H1 (cell line): ENCODE results near the gene FBXO11. TPM values are rescaled to one million over a fixed set of nuclear protein-coding genes. Genes with fewer than 3 reads are reported as not detected.

ENCODE experiments used
- CTCF ChIA-PET: fragments of 300-600 bp; sonication (Branson Sonifier 250); formaldehyde crosslinking; loops from one replicate; lab custom pipeline; 2021; ENCODE audit not compliant: partially characterized antibody; lab: Charles Lee
- POLR2A ChIA-PET: fragments of 300-600 bp; sonication (Branson Sonifier 250); formaldehyde crosslinking; loops from one replicate; lab custom pipeline; 2021; ENCODE audit warnings: inconsistent platforms; ENCODE audit not compliant: partially characterized antibody; lab: Charles Lee
- DNase-seq, 2 experiments: peaks; one replicate each; pipeline versions ENCODE4 v3.0.0 to v3.0.0-alpha.2; 2010 to 2022; ENCODE audit warnings: low spot score in 2 of 2, low read depth in 1 of 2, mixed read lengths in 1 of 2
- FAIRE-seq: peaks from 2 replicates; lab custom pipeline; 2011; peaks lifted over from hg19 to GRCh38; lab: Jason Lieb, UNC
- H2AFZ ChIP-seq: 2 replicates; pipeline ENCODE4 v1.8.1; 2012; ENCODE audit warnings: low read length, inconsistent platforms
- H2AK5ac ChIP-seq: 2 replicates; pipeline ENCODE4 v1.6.1; 2013; ENCODE audit warnings: low read depth, low read length
- H2BK120ac ChIP-seq: replicated peaks from 2 replicates; pipeline ENCODE3; 2013; ENCODE audit warnings: low read depth, low read length, inconsistent platforms
- H2BK12ac ChIP-seq: 2 replicates; pipeline ENCODE4 v1.6.1; 2013; ENCODE audit warnings: low read depth, low read length
- H2BK15ac ChIP-seq: 2 replicates; pipeline ENCODE4 v1.6.1; 2013; ENCODE audit warnings: low read length
- H2BK20ac ChIP-seq: 2 replicates; pipeline ENCODE4 v1.6.1; 2013; ENCODE audit warnings: low read length
- H2BK5ac ChIP-seq: 2 replicates; pipeline ENCODE4 v1.6.1; 2013; ENCODE audit warnings: low read depth, low read length
- H3K14ac ChIP-seq: 2 replicates; pipeline ENCODE4 v1.6.1; 2013; ENCODE audit warnings: inconsistent platforms; ENCODE audit not compliant: insufficient read length
- H3K18ac ChIP-seq: 2 replicates; pipeline ENCODE4 v1.6.1; 2013; ENCODE audit warnings: low read length; ENCODE audit errors: extremely low read depth
- H3K23ac ChIP-seq: 2 replicates; pipeline ENCODE4 v1.6.1; 2013; ENCODE audit warnings: inconsistent platforms; ENCODE audit not compliant: insufficient read length
- H3K23me2 ChIP-seq: 2 replicates; pipeline ENCODE4 v1.6.1; 2013; ENCODE audit warnings: low read depth, low read length
- H3K27ac ChIP-seq: 2 replicates; pipeline ENCODE4 v1.6.1; 2011; ENCODE audit warnings: low read depth, low read length, inconsistent platforms
- H3K27me3 ChIP-seq, 4 experiments: replicated peaks in 1 of 4; 1 replicate in 1 of 4; 2 replicates in 3 of 4; pipeline versions ENCODE4 v1.6.1 to v1.8.1; 2011 to 2013; ENCODE audit warnings: low read length in 3 of 4, mild to moderate bottlenecking in 3 of 4, inconsistent platforms in 2 of 4, mixed read lengths in 2 of 4, moderate library complexity in 1 of 4; ENCODE audit not compliant: control insufficient read depth in 3 of 4, insufficient read depth in 3 of 4; ENCODE audit errors: extremely low read depth in 1 of 4
- H3K36me3 ChIP-seq, 4 experiments: 2 replicates each; pipeline versions ENCODE4 v1.6.1 to v1.8.1; 2011 to 2013; ENCODE audit warnings: mild to moderate bottlenecking in 4 of 4, low read length in 3 of 4, moderate library complexity in 2 of 4, control low read depth in 1 of 4, inconsistent platforms in 1 of 4; ENCODE audit not compliant: insufficient read depth in 4 of 4, control insufficient read depth in 2 of 4
- H3K4ac ChIP-seq: replicated peaks from 2 replicates; pipeline ENCODE3; 2013; ENCODE audit warnings: low read length, low read depth, mixed read lengths, inconsistent platforms; ENCODE audit not compliant: insufficient read length
- H3K4me1 ChIP-seq, 4 experiments: replicated peaks in 1 of 4; 1 replicate in 1 of 4; 2 replicates in 3 of 4; pipeline versions ENCODE4 v1.6.1 to v1.8.1; 2011 to 2013; ENCODE audit warnings: low read length in 3 of 4, inconsistent platforms in 2 of 4, mixed read lengths in 1 of 4; ENCODE audit not compliant: insufficient read depth in 4 of 4, control insufficient read depth in 3 of 4
- H3K4me2 ChIP-seq, 2 experiments: 2 replicates each; pipeline versions ENCODE4 v1.6.1 to v1.8.1; 2011 to 2013; ENCODE audit warnings: low read depth in 2 of 2, low read length in 2 of 2, control low read depth in 1 of 2, inconsistent platforms in 1 of 2, mild to moderate bottlenecking in 1 of 2; ENCODE audit not compliant: insufficient read depth in 1 of 2
- H3K4me3 ChIP-seq, 4 experiments: fragments of 200-600, 300-600 bp in 1 of 4; sonication (generic), shearing (Covaris generic), sonication (Bioruptor Twin) in 1 of 4; 2 replicates each; pipeline versions ENCODE4 v1.5.1 to v1.8.1; 2011 to 2016; ENCODE audit warnings: low read length in 4 of 4, low read depth in 3 of 4, control low read depth in 2 of 4, inconsistent platforms in 2 of 4, mild to moderate bottlenecking in 2 of 4, mixed read lengths in 1 of 4, moderate library complexity in 1 of 4; ENCODE audit not compliant: insufficient read depth in 2 of 4; ENCODE audit errors: extremely low read depth in 1 of 4
- H3K56ac ChIP-seq: replicated peaks from 2 replicates; pipeline ENCODE3; 2013; ENCODE audit warnings: low read depth, mild to moderate bottlenecking, mixed read lengths, low read length, inconsistent platforms; ENCODE audit not compliant: insufficient read length
- H3K79me1 ChIP-seq: 2 replicates; pipeline ENCODE4 v1.6.1; 2013; ENCODE audit warnings: low read depth, low read length, control low read depth
- H3K79me2 ChIP-seq, 2 experiments: 2 replicates each; pipeline versions ENCODE4 v1.6.1 to v1.8.1; 2012 to 2013; ENCODE audit warnings: low read length in 2 of 2, mild to moderate bottlenecking in 2 of 2, inconsistent platforms in 1 of 2; ENCODE audit not compliant: insufficient read depth in 2 of 2, control insufficient read depth in 1 of 2
- H3K9ac ChIP-seq, 4 experiments: replicated peaks in 1 of 4; 1 replicate in 1 of 4; 2 replicates in 3 of 4; pipeline versions ENCODE4 v1.6.1 to v1.8.1; 2011 to 2013; ENCODE audit warnings: low read depth in 3 of 4, low read length in 3 of 4, control low read depth in 2 of 4, mild to moderate bottlenecking in 2 of 4, moderate library complexity in 2 of 4, inconsistent platforms in 1 of 4; ENCODE audit errors: extremely low read depth in 1 of 4
- H3K9me3 ChIP-seq, 2 experiments: 2 replicates each; pipeline versions ENCODE4 v1.6.1 to v1.8.1; 2012 to 2013; ENCODE audit warnings: mild to moderate bottlenecking in 2 of 2, moderate library complexity in 2 of 2, control low read depth in 1 of 2, inconsistent platforms in 1 of 2, low read depth in 1 of 2, low read length in 1 of 2, mixed read lengths in 1 of 2; ENCODE audit not compliant: insufficient read depth in 2 of 2
- H4K20me1 ChIP-seq, 2 experiments: replicated peaks in 1 of 2; 2 replicates each; pipeline versions ENCODE3 to v1.8.1; 2011 to 2013; ENCODE audit warnings: inconsistent platforms in 2 of 2, low read length in 2 of 2, mild to moderate bottlenecking in 1 of 2; ENCODE audit not compliant: insufficient read depth in 2 of 2, control insufficient read depth in 1 of 2
- H4K5ac ChIP-seq: 2 replicates; pipeline ENCODE4 v1.6.1; 2013; ENCODE audit warnings: low read length, low read depth, mixed read lengths, inconsistent platforms; ENCODE audit not compliant: insufficient read length
- H4K8ac ChIP-seq: 2 replicates; pipeline ENCODE4 v1.8.0; 2013; ENCODE audit warnings: mild to moderate bottlenecking, moderate library complexity, low read length, inconsistent platforms; ENCODE audit not compliant: insufficient read depth; ENCODE audit errors: extremely low read depth
- H4K91ac ChIP-seq: replicated peaks from 2 replicates; pipeline ENCODE3; 2013; ENCODE audit warnings: low read length, mixed read lengths, inconsistent platforms; ENCODE audit not compliant: insufficient read length
- ASH2L ChIP-seq: fragments of 200-600, 300-600 bp; sonication (generic); IDR thresholded peaks from one replicate; pipeline ENCODE4 v1.7.1; 2017; ENCODE audit warnings: low read length
- ATF2 ChIP-seq: IDR thresholded peaks from 2 replicates; pipeline ENCODE4 v1.6.1; 2012; ENCODE audit warnings: low read length, inconsistent platforms
- ATF3 ChIP-seq: IDR thresholded peaks from 2 replicates; pipeline ENCODE4 v1.6.1; 2011; ENCODE audit warnings: low read depth, mild to moderate bottlenecking, low read length; ENCODE audit not compliant: insufficient read depth
- GTF2F1 ChIP-seq: IDR thresholded peaks from 2 replicates; pipeline ENCODE4 v1.6.1; 2012; ENCODE audit warnings: low read depth, low read length, improper control_type of control experiment, borderline replicate concordance
- KDM1A ChIP-seq: fragments of 200-600, 300-600 bp; sonication (generic); IDR thresholded peaks from 2 replicates; pipeline ENCODE4 v1.7.1; 2016; ENCODE audit warnings: mild to moderate bottlenecking, low read length, borderline replicate concordance
- NRF1 ChIP-seq: IDR thresholded peaks from 2 replicates; pipeline ENCODE4 v1.6.1; 2011; ENCODE audit warnings: mild to moderate bottlenecking, low read depth, low read length, improper control_type of control experiment
- RAD21 ChIP-seq, 2 experiments: IDR thresholded peaks in 1 of 2; conservative IDR thresholded peaks in 1 of 2; 2 replicates each; pipeline ENCODE4 v1.6.1; 2011; ENCODE audit warnings: low read depth in 2 of 2, low read length in 2 of 2, improper control_type of control experiment in 1 of 2, inconsistent platforms in 1 of 2, mild to moderate bottlenecking in 1 of 2, moderate library complexity in 1 of 2
- SP1 ChIP-seq: IDR thresholded peaks from 2 replicates; pipeline ENCODE4 v1.6.1; 2011; ENCODE audit warnings: low read depth, low read length
- SUZ12 ChIP-seq: fragments of 200-600 bp; sonication (generic); IDR thresholded peaks from 2 replicates; pipeline ENCODE4 v1.6.1; 2012; ENCODE audit warnings: mild to moderate bottlenecking, inconsistent platforms, low read length, moderate library complexity, mixed read lengths
- TAF7 ChIP-seq: optimal IDR thresholded peaks from 2 replicates; pipeline ENCODE3; 2011; ENCODE audit warnings: low read depth, mild to moderate bottlenecking, inconsistent platforms, low read length, moderate library complexity, borderline replicate concordance
- TBP ChIP-seq: IDR thresholded peaks from 2 replicates; pipeline ENCODE4 v1.6.1; 2011; ENCODE audit warnings: low read depth, low read length, improper control_type of control experiment
- TEAD4 ChIP-seq: IDR thresholded peaks from 2 replicates; pipeline ENCODE4 v1.6.1; 2012; ENCODE audit warnings: low read depth, low read length, inconsistent platforms, mixed read lengths
- WGBS, 2 experiments: shearing (Covaris generic) in 1 of 2; methylation state at CpG; one replicate each; pipeline versions ENCODE4 v1.1.6 to v1.1.7; 2013 to 2015; ENCODE audit warnings: low lambda C conversion rate in 2 of 2, mixed read lengths in 2 of 2, inconsistent platforms in 1 of 2, low coverage in 1 of 2, missing lambda C conversion rate in 1 of 2; ENCODE audit not compliant: insufficient replicate concordance in 2 of 2, insufficient coverage in 1 of 2, insufficient read length in 1 of 2; ENCODE audit errors: extremely low coverage in 1 of 2, missing lambda C conversion rate in 1 of 2; 5-methylcytosine and 5-hydroxymethylcytosine counted together
- polyA plus RNA-seq, 7 experiments: library from polyadenylated mRNA; depleted of rRNA in 3 of 7; stranded (reverse) in 5 of 7; unstranded in 2 of 7; fragments of >200 nt in 5 of 7; fragments of 200-250 nt in 2 of 7; gene quantifications; 1 replicate in 5 of 7; 2 replicates in 1 of 7; 4 replicates in 1 of 7; pipeline versions ENCODE4 v1.2.1 to v1.2.3, GENCODE V29; 2011 to 2013; ENCODE audit warnings: missing spikeins in 2 of 7, mixed read lengths in 2 of 7
- total RNA-seq: library from RNA; stranded (reverse); fragmentation: NEBNext Ultra II Directional; extraction: Animal tissue kit (Norgen Biotek cat#: 25700); gene quantifications from 2 replicates; pipeline ENCODE4 v1.2.1, GENCODE V29; 2021

FBXO11 gene
- total and polyA plus RNA-seq, 2 of the 8 experiments (the other 6 are each of a cell fraction or from before 2014, with no cell fraction given), result 21.7 to 57.3 TPM

DNA sequence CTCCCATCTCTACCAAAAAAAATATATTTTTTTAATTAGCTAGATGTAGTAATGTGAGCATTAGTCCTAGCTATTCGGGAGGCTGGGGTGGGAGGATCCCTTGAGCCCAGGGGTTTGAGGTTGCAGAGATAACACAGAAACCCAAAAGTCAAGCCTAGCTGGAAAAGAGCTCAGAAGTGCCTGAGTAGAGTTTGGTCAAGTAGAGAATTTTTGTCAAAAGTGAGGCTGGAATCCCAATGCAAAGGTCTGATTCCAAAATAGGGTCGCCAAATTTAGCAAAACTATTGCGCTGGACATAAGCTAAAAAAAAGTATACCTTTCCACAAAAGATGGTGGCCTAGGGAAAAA, 138.8 kb downstream of the FBXO11 start:
- H3K9ac ChIP-seq, result no peak overlapping the region
- H3K27me3 ChIP-seq, result no peaks in the 10 kb centered on the region
- H3K36me3 ChIP-seq, result no peaks in the 10 kb centered on the region
- H3K4me2 ChIP-seq, result no peak overlapping the region
- no peak overlapping the region for H4K8ac ChIP-seq
- H3K27ac ChIP-seq, result no peak overlapping the region
- H2AK5ac ChIP-seq, result no peak overlapping the region
- H3K14ac ChIP-seq, result no peak overlapping the region
- H4K91ac ChIP-seq, result no peak overlapping the region
- H3K79me1 ChIP-seq, result no peaks in the 10 kb centered on the region
- no peak overlapping the region; the same call in 1 of the 2 replicates for H3K18ac ChIP-seq
- H3K4me1 ChIP-seq, result no peaks in the 10 kb centered on the region
- H3K56ac ChIP-seq, result no peak overlapping the region
- ChIA-PET CTCF (interaction anchor here (0.6 to 4.6 kb wide), 65 partner anchors 9 to 1146 kb away, joined by 3 to 30 read pairs (median 4); partner anchors contain the start of gene MSH2), POLR2A (interaction anchor here (0.8 to 1.7 kb wide), 5 partner anchors 70 to 281 kb away, joined by 3 to 7 read pairs (median 4); no protein-coding TSS in a partner anchor)
- 81% methylated on average over 3 of the region's 3 CpGs; no CpG with 5 or more reads in 1 of the 2 experiments for WGBS, 2 experiments
- no peak overlapping the region for H3K4me3 ChIP-seq
- DNase-seq (no peak), FAIRE-seq (no peak)
- H2BK12ac ChIP-seq, result no peak overlapping the region
- no peak overlapping the region for H2BK120ac ChIP-seq
- H2BK20ac ChIP-seq, result 0 out of 2 replicates have a peak overlapping the region, but pooled peaks have one; percentile 23
- 0 out of 2 replicates have a peak overlapping the region, but pooled peaks have one; percentile 18 for H2BK15ac ChIP-seq
- 0 out of 4 replicates have a peak, but pooled peaks cover 0 to 4% of the 10 kb centered on the region in 2 experiments for H3K9me3 ChIP-seq
- no peak overlapping the region for H3K4ac ChIP-seq
- H3K23ac ChIP-seq, result no peak overlapping the region
- H2AFZ ChIP-seq, result no peak overlapping the region
- H4K5ac ChIP-seq, result no peak overlapping the region
- no peaks in the 10 kb centered on the region for H3K23me2 ChIP-seq
- H4K20me1 ChIP-seq, result no peaks in the 10 kb centered on the region
- H3K79me2 ChIP-seq, result no peaks in the 10 kb centered on the region
- H2BK5ac ChIP-seq, result no peak overlapping the region
- TF ChIP-seq ATF3, result no peak
- TF ChIP-seq GTF2F1, result no peak
- no peak for TF ChIP-seq ATF2
- no peak for TF ChIP-seq RAD21 (IDR thresholded peaks at IDR 0.05 in 1 of 2, conservative IDR thresholded peaks at IDR 0.05 in 1 of 2; ENCODE audit: low read depth in 2 of 2, low read length in 2 of 2)
- TF ChIP-seq ASH2L, result no peak
- TF ChIP-seq KDM1A, result no peak
- no peak for TF ChIP-seq TBP
- no peak for TF ChIP-seq SUZ12
- TF ChIP-seq SP1, result no peak
- no peak for TF ChIP-seq TAF7
- no peak for TF ChIP-seq TEAD4
- no peak for TF ChIP-seq NRF1
